WTC11 (cell line): ENCODE measurements around the gene NEDD4.

ENCODE experiments used
- ATF2 ChIP-seq: sonication (generic); formaldehyde crosslinking; IDR thresholded peaks from 2 replicates; pipeline ENCODE4 v1.8.1; 2022; ENCODE audit warnings: low read depth, missing genetic modification reagents, borderline replicate concordance
- CREM ChIP-seq: sonication (generic); formaldehyde crosslinking; IDR thresholded peaks from 2 replicates; pipeline ENCODE4 v1.8.1; 2022; ENCODE audit warnings: mild to moderate bottlenecking, missing genetic modification reagents, moderate library complexity
- CTCF ChIP-seq: fragments of 200-600 bp; IDR thresholded peaks from 2 replicates; pipeline ENCODE4 v1.8.0; 2022; ENCODE audit warnings: antibody characterized with exemption
- ESRRA ChIP-seq: sonication (generic); formaldehyde crosslinking; IDR thresholded peaks from 2 replicates; pipeline ENCODE4 v1.8.1; 2022; ENCODE audit warnings: mild to moderate bottlenecking, missing genetic modification reagents, borderline replicate concordance
- ETV6 ChIP-seq: sonication (generic); formaldehyde crosslinking; IDR thresholded peaks from 2 replicates; pipeline ENCODE4 v1.8.1; 2022; ENCODE audit warnings: mild to moderate bottlenecking, missing genetic modification reagents
- FOXJ3 ChIP-seq: sonication (generic); formaldehyde crosslinking; IDR thresholded peaks from 2 replicates; pipeline ENCODE4 v1.9.0; 2021; ENCODE audit warnings: missing genetic modification reagents, mild to moderate bottlenecking, borderline replicate concordance
- JUN ChIP-seq: sonication (generic); formaldehyde crosslinking; IDR thresholded peaks from 2 replicates; pipeline ENCODE4 v1.8.0; 2023; ENCODE audit warnings: mild to moderate bottlenecking, missing genetic modification reagents
- NR3C1 ChIP-seq: sonication (generic); formaldehyde crosslinking; conservative IDR thresholded peaks from 2 replicates; pipeline ENCODE4 v1.8.1; 2023; ENCODE audit warnings: low read depth, mild to moderate bottlenecking, missing genetic modification reagents
- TF ChIP-seq, protein P1 (sequence below): sonication (generic); formaldehyde crosslinking; IDR thresholded peaks from 2 replicates; pipeline ENCODE4 v1.8.0; 2022; ENCODE audit warnings: mild to moderate bottlenecking, missing genetic modification reagents

- TF ChIP-seq, protein P1, sequence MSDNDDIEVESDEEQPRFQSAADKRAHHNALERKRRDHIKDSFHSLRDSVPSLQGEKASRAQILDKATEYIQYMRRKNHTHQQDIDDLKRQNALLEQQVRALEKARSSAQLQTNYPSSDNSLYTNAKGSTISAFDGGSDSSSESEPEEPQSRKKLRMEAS (CRISPR knock-in tag) = no peak
- TF ChIP-seq CTCF (no peak), ETV6 (CRISPR knock-in tag) (no peak), JUN (no peak), CREM (CRISPR knock-in tag) (no peak), ATF2 (CRISPR knock-in tag) (no peak), FOXJ3 (CRISPR knock-in tag) (no peak), ESRRA (no peak), NR3C1 (CRISPR knock-in tag) (no peak)
Measured at GRCh38 chr15:55791551-55792400, 201.6 kb downstream of the NEDD4 start.
